MCF 10A (cell line): Measurements from ENCODE around the gene GORAB. TPM values are rescaled to one million over a fixed set of nuclear protein-coding genes. Genes with fewer than 3 reads are reported as not detected.

Experiments used
- BruUV-seq: library from RNA; stranded (reverse); fragments of 400-500 nt; replicated peaks from 2 replicates; lab custom pipeline; 2021; lab: Mats Ljungman, UMichigan
- CTCF ChIA-PET: fragments of 300-600 bp; sonication (Branson Sonifier 250); formaldehyde crosslinking; extraction: SDS; loops from one replicate; lab custom pipeline; 2021; ENCODE audit warnings: antibody characterized with exemption, inconsistent platforms; lab: Yijun Ruan, JAX
- POLR2A ChIA-PET: fragments of 300-600, 350-650 bp; sonication (Branson Sonifier 250); formaldehyde crosslinking; extraction: SDS; loops from one replicate; lab custom pipeline; 2020; ENCODE audit warnings: antibody characterized with exemption, inconsistent platforms; lab: Yijun Ruan, JAX
- DNase-seq: peaks from one replicate; pipeline ENCODE4 v3.0.0-alpha.2; 2018; ENCODE audit not compliant: unreplicated experiment
- H3K27ac Mint-ChIP-seq: one replicate; pipeline ENCODE4 v1.8.0; 2022; ENCODE audit warnings: mild to moderate bottlenecking, low read depth, mixed read lengths; ENCODE audit not compliant: unreplicated experiment
- H3K27me3 Mint-ChIP-seq: one replicate; pipeline ENCODE4 v1.8.0; 2022; ENCODE audit warnings: mixed read lengths; ENCODE audit not compliant: insufficient read depth, unreplicated experiment
- H3K36me3 Mint-ChIP-seq: one replicate; pipeline ENCODE4 v1.8.0; 2022; ENCODE audit warnings: mild to moderate bottlenecking, moderate library complexity, mixed read lengths; ENCODE audit not compliant: insufficient read depth, unreplicated experiment
- H3K4me1 Mint-ChIP-seq: one replicate; pipeline ENCODE4 v1.8.0; 2022; ENCODE audit warnings: mixed read lengths; ENCODE audit not compliant: insufficient read depth, unreplicated experiment
- H3K4me3 Mint-ChIP-seq: one replicate; pipeline ENCODE4 v1.8.0; 2022; ENCODE audit warnings: mild to moderate bottlenecking, moderate library complexity, mixed read lengths; ENCODE audit not compliant: unreplicated experiment
- H3K9me3 Mint-ChIP-seq: one replicate; pipeline ENCODE4 v1.8.0; 2022; ENCODE audit warnings: mixed read lengths; ENCODE audit not compliant: unreplicated experiment
- intact Hi-C: fragments of 100-400 bp; cut with micrococcal nuclease; formaldehyde crosslinking; loops from 2 replicates; pipeline ENCODE4 v1.14.1; 2022
- total RNA-seq: library from RNA; stranded (reverse); gene quantifications from 2 replicates; pipeline ENCODE4 v1.2.3, GENCODE V29; 2022
- TF ChIP-seq, protein P1 (sequence below): fragments of 200-600 bp; IDR thresholded peaks from one replicate; pipeline ENCODE4 v1.8.0; 2022; ENCODE audit warnings: antibody characterized with exemption, mild to moderate bottlenecking; ENCODE audit not compliant: unreplicated experiment

GORAB gene
- total RNA-seq, 1 experiment from 2014 or later, result 14.0 TPM

GRCh38 chr1:170592591-170593111 is 60.7 kb downstream of the GORAB start:
- Mint-ChIP-seq H3K36me3 (no peaks in the 10 kb centered on the region), H3K27ac (no peak overlapping the region), H3K4me1 (peaks cover 2% of the 10 kb centered on the region), H3K4me3 (no peak overlapping the region), H3K9me3 (no peaks in the 10 kb centered on the region), H3K27me3 (no peaks in the 10 kb centered on the region)
- intact Hi-C loops, result no loop called here
- no peak for DNase-seq
- no TSS peak for BruUV-seq
- ChIA-PET CTCF (interaction anchor here (1.3 kb wide), 1 partner anchor 97 kb away, joined by 6 read pairs; no protein-coding TSS in a partner anchor), POLR2A (interaction anchor here (0.7 kb wide), 1 partner anchor 849 kb away, joined by 3 read pairs; no protein-coding TSS in a partner anchor)
- TF ChIP-seq, protein P1, sequence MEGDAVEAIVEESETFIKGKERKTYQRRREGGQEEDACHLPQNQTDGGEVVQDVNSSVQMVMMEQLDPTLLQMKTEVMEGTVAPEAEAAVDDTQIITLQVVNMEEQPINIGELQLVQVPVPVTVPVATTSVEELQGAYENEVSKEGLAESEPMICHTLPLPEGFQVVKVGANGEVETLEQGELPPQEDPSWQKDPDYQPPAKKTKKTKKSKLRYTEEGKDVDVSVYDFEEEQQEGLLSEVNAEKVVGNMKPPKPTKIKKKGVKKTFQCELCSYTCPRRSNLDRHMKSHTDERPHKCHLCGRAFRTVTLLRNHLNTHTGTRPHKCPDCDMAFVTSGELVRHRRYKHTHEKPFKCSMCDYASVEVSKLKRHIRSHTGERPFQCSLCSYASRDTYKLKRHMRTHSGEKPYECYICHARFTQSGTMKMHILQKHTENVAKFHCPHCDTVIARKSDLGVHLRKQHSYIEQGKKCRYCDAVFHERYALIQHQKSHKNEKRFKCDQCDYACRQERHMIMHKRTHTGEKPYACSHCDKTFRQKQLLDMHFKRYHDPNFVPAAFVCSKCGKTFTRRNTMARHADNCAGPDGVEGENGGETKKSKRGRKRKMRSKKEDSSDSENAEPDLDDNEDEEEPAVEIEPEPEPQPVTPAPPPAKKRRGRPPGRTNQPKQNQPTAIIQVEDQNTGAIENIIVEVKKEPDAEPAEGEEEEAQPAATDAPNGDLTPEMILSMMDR, result no peak

DNA sequence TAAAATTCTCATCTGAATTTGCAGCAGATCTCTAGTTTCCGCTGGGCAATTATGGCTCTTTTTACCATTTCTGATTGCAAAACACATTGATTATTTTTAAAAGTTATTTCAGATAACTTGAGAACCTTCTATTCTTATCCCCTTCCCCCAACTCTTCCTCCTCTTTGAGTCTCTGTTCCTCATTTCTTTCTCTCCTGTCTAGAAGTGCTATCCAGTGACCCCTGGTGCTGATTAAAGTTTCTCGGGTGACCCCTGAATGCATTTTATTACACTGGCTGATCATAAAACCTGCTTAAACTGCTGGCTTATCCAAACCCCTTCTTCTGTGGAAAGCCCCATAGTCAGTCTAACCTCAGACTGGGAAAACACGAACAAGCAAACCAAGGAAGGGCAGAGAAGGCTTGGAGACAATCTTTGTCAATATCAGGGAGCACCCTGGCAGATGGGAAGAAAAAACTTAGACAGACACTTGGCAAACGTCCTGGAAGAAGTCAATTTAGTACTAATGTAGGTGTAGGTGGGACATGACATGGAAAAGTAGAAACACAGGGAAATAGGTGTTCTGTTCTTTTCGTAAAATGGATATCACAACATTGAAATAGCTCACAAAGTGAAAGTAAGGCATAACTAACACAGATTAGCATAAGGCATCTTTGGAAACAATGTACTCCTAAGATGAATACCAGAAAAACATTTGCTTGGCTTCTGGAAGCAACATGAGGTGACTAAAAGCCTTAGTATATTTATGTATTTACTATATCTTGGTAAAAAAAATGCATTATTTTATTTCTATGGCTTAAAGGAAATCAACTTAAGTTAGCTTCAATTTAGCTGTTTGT is 61.4 kb downstream of the GORAB start:
- H3K27me3 Mint-ChIP-seq, result no peaks in the 10 kb centered on the region
- no peaks in the 10 kb centered on the region for H3K9me3 Mint-ChIP-seq
- intact Hi-C loops, result no loop called here
- POLR2A ChIA-PET, result interaction anchor here (1.4 kb wide), 1 partner anchor 8 kb away, joined by 3 read pairs; no protein-coding TSS in a partner anchor
- TF ChIP-seq, protein P1, result no peak
- no peak overlapping the region for H3K27ac Mint-ChIP-seq
- no peak for DNase-seq
- CTCF ChIA-PET, result interaction anchor here (0.6 to 1.3 kb wide), 3 partner anchors 12 to 278 kb away, joined by 3 to 6 read pairs (median 4); no protein-coding TSS in a partner anchor
- peaks cover 4% of the 10 kb centered on the region for H3K4me1 Mint-ChIP-seq
- no peaks in the 10 kb centered on the region for H3K36me3 Mint-ChIP-seq
- no TSS peak for BruUV-seq
- no peak overlapping the region for H3K4me3 Mint-ChIP-seq

DNA sequence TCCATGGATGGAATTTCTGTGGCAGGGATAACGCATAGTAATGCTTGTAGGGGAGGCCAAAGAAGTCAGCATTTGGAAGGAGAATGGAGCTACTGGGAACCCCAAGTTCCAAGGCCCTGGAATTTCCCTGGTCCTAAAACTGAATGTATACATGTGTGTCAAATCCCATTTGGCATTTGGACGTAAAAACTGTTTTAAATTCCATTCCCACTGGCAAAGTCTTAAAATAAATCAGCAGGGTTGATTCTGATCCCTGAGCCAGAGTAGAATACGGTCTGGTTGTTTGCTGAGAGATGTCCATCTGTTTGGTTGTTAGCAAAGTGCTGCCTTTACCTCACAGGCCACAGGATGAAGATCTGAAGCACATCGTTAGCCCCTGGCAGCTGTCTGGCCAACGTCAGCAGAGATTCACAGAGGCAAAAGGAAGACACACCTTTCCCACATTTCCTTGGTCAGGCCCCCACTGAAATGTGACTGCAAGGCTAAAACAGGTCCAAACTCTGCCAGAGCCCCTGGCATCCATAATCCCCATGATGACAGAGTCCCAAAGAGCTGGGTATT is 62.2 kb downstream of the GORAB start:
- H3K36me3 Mint-ChIP-seq, result no peaks in the 10 kb centered on the region

More for the DNA sequence above, 62.2 kb downstream of the GORAB start:
- no peak overlapping the region for H3K27ac Mint-ChIP-seq
- H3K4me3 Mint-ChIP-seq, result no peak overlapping the region
- CTCF ChIA-PET, result interaction anchor here (0.6 to 0.9 kb wide), 3 partner anchors 11 to 278 kb away, joined by 3 to 4 read pairs (median 3); no protein-coding TSS in a partner anchor
- peaks cover 4% of the 10 kb centered on the region for H3K4me1 Mint-ChIP-seq
- intact Hi-C loops, result no loop called here
- POLR2A ChIA-PET, result interaction anchor here (0.5 to 1.4 kb wide), 2 partner anchors 9 to 31 kb away, joined by 3 read pairs; no protein-coding TSS in a partner anchor
- no peaks in the 10 kb centered on the region for H3K9me3 Mint-ChIP-seq
- H3K27me3 Mint-ChIP-seq, result no peaks in the 10 kb centered on the region
- no TSS peak for BruUV-seq
- no peak for DNase-seq
- TF ChIP-seq, protein P1, result no peak
